SU-DHL-6 (cell line): ENCODE data around the gene CACNA1C.

ENCODE experiments used
- H2AFZ ChIP-seq: fragments of 200-600 bp; sonication (generic); 2 replicates; pipeline ENCODE4 v1.6.1; 2014; ENCODE audit warnings: low read depth, mild to moderate bottlenecking, moderate library complexity, mixed read lengths, antibody characterized with exemption, low read length; ENCODE audit not compliant: severe bottlenecking
- H3F3A ChIP-seq: fragments of 200-600 bp; shearing (Covaris generic); 2 replicates; pipeline ENCODE4 v1.6.0; 2016; ENCODE audit warnings: antibody characterized with exemption, mild to moderate bottlenecking; ENCODE audit not compliant: insufficient read depth
- H3K27ac ChIP-seq: fragments of 200-600 bp; sonication (generic); 2 replicates; pipeline ENCODE4 v1.5.1; 2016; ENCODE audit warnings: low read depth, mild to moderate bottlenecking, low read length, moderate library complexity, mixed read lengths
- H3K27me3 ChIP-seq: fragments of 200-600 bp; sonication (generic), shearing (Covaris generic); 2 replicates; pipeline ENCODE4 v1.6.0; 2014; ENCODE audit warnings: mild to moderate bottlenecking, low read length
- H3K36me3 ChIP-seq: fragments of 200-600 bp; sonication (generic); 2 replicates; pipeline ENCODE4 v1.6.1; 2014; ENCODE audit warnings: mild to moderate bottlenecking, low read length, mixed read lengths
- H3K4me2 ChIP-seq: fragments of 300-600, 200-600 bp; shearing (Covaris generic), sonication (generic); 2 replicates; pipeline ENCODE4 v1.6.0; 2014; ENCODE audit warnings: low read length, low read depth, mild to moderate bottlenecking; ENCODE audit not compliant: poor library complexity, severe bottlenecking
- H3K4me3 ChIP-seq: fragments of 200-600 bp; sonication (generic); 2 replicates; pipeline ENCODE4 v1.5.1; 2014; ENCODE audit warnings: antibody characterized with exemption, low read length, mild to moderate bottlenecking, mixed read lengths; ENCODE audit not compliant: insufficient read depth, poor library complexity, severe bottlenecking
- H3K79me2 ChIP-seq: fragments of 200-600 bp; sonication (generic); 2 replicates; pipeline ENCODE4 v1.6.1; 2014; ENCODE audit warnings: mild to moderate bottlenecking, low read length, moderate library complexity; ENCODE audit not compliant: insufficient read depth
- H3K9ac ChIP-seq: fragments of 200-600 bp; sonication (generic); 2 replicates; pipeline ENCODE4 v1.7.0; 2014; ENCODE audit warnings: mild to moderate bottlenecking, low read length
- H3K9me2 ChIP-seq: fragments of 200-600 bp; sonication (generic); replicated peaks from 2 replicates; pipeline ENCODE4 v1.6.1; 2014; ENCODE audit warnings: low read length; ENCODE audit not compliant: insufficient read depth
- H3K9me3 ChIP-seq: fragments of 200-600 bp; sonication (generic); 2 replicates; pipeline ENCODE4 v1.6.1; 2014; ENCODE audit warnings: low read length, mixed read lengths; ENCODE audit not compliant: insufficient read depth
- H4K20me1 ChIP-seq: fragments of 200-600 bp; sonication (generic); 2 replicates; pipeline ENCODE4 v1.6.1; 2014; ENCODE audit warnings: low read depth, mild to moderate bottlenecking, antibody characterized with exemption, low read length, moderate library complexity, mixed read lengths
- EZH2phosphoT487 ChIP-seq: fragments of 200-600 bp; sonication (generic), shearing (Covaris generic); conservative IDR thresholded peaks from 2 replicates; pipeline ENCODE4 v1.6.1; 2018; ENCODE audit warnings: mild to moderate bottlenecking, antibody characterized with exemption, low read length, moderate library complexity, mixed read lengths
- TF ChIP-seq, protein P1 (sequence below): fragments of 200-600 bp; sonication (generic); IDR thresholded peaks from one replicate; pipeline ENCODE4 v1.5.1; 2017; ENCODE audit warnings: antibody characterized with exemption, mild to moderate bottlenecking, low read length, moderate library complexity; ENCODE audit not compliant: insufficient read depth, poor library complexity, severe bottlenecking

Gene CACNA1C

DNA sequence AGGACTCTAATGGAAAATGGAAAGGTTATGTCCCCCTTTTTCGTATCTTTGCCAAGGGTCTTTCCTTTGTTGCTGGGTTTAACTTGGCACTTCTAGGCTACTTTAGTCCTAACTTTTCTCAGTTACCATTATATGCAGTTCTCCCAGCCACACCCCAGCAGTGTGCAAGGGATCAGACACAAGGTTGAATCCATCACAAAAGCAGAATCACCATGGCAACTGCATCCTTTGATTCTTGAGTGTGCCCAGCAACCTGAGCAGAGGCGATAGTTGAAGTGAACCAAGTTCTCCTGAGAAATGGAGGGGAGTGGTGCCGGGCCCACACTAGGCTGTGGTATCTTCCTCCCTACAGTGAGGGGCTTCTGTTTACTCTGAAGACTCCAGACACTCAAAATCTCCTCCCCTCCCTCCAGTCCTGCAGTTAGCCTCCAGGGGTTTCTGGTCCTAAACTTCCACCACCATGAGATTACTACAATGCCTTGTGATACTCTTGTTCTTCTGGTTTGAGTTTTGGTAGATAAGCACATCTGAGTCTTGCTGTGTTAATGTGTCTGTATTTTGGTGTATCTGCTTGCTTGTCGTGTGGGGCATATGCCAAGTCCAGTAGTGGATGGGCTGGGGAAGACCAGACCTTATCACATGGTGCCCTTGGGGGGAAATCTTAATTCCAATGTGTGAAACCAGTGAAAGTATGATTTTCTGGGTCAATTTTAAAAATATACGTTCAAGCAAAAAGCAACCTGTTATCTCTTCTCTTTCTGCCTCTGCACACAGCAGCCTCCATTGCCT is 183.9 kb downstream of the CACNA1C start:
- H3F3A ChIP-seq: no peaks in the 10 kb centered on the region
- H3K9me3 ChIP-seq: no peaks in the 10 kb centered on the region
- no peaks in the 10 kb centered on the region for H3K9me2 ChIP-seq
- H3K9ac ChIP-seq: no peak overlapping the region
- H3K27me3 ChIP-seq: no peaks in the 10 kb centered on the region
- H3K36me3 ChIP-seq: no peaks in the 10 kb centered on the region
- no peak overlapping the region for H3K4me2 ChIP-seq
- TF ChIP-seq EZH2phosphoT487: no peak
- TF ChIP-seq, protein P1, sequence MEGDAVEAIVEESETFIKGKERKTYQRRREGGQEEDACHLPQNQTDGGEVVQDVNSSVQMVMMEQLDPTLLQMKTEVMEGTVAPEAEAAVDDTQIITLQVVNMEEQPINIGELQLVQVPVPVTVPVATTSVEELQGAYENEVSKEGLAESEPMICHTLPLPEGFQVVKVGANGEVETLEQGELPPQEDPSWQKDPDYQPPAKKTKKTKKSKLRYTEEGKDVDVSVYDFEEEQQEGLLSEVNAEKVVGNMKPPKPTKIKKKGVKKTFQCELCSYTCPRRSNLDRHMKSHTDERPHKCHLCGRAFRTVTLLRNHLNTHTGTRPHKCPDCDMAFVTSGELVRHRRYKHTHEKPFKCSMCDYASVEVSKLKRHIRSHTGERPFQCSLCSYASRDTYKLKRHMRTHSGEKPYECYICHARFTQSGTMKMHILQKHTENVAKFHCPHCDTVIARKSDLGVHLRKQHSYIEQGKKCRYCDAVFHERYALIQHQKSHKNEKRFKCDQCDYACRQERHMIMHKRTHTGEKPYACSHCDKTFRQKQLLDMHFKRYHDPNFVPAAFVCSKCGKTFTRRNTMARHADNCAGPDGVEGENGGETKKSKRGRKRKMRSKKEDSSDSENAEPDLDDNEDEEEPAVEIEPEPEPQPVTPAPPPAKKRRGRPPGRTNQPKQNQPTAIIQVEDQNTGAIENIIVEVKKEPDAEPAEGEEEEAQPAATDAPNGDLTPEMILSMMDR: no peak
- no peak overlapping the region for H3K4me3 ChIP-seq
- H2AFZ ChIP-seq: no peak overlapping the region
- no peaks in the 10 kb centered on the region for H3K79me2 ChIP-seq
- no peak overlapping the region for H3K27ac ChIP-seq
- no peaks in the 10 kb centered on the region for H4K20me1 ChIP-seq

- no peaks in the 10 kb centered on the region for H3K9me2 ChIP-seq
- H3K9ac ChIP-seq: no peak overlapping the region
- H3F3A ChIP-seq: no peaks in the 10 kb centered on the region
- TF ChIP-seq EZH2phosphoT487: no peak
- TF ChIP-seq, protein P1: no peak
- H3K27ac ChIP-seq: no peak overlapping the region
- H3K4me3 ChIP-seq: no peak overlapping the region
- H3K36me3 ChIP-seq: no peaks in the 10 kb centered on the region
- no peaks in the 10 kb centered on the region for H3K79me2 ChIP-seq
- H3K27me3 ChIP-seq: no peaks in the 10 kb centered on the region
- no peaks in the 10 kb centered on the region for H3K9me3 ChIP-seq
- no peak overlapping the region for H2AFZ ChIP-seq
- no peaks in the 10 kb centered on the region for H4K20me1 ChIP-seq
- H3K4me2 ChIP-seq: no peak overlapping the region
Observed at GRCh38 chr12:2238111-2238510, 185.3 kb downstream of the CACNA1C start.

- H3K79me2 ChIP-seq: no peaks in the 10 kb centered on the region
- H3K4me2 ChIP-seq: no peak overlapping the region
- no peak overlapping the region for H3K9ac ChIP-seq
- H3K36me3 ChIP-seq: no peaks in the 10 kb centered on the region
- no peak overlapping the region for H2AFZ ChIP-seq
- H3K27me3 ChIP-seq: no peaks in the 10 kb centered on the region
- H3K9me2 ChIP-seq: no peaks in the 10 kb centered on the region
- no peak overlapping the region for H3K27ac ChIP-seq
- H3K9me3 ChIP-seq: no peaks in the 10 kb centered on the region
- no peaks in the 10 kb centered on the region for H3F3A ChIP-seq
- H3K4me3 ChIP-seq: no peak overlapping the region
- no peaks in the 10 kb centered on the region for H4K20me1 ChIP-seq
- TF ChIP-seq EZH2phosphoT487: no peak
- TF ChIP-seq, protein P1: no peak
Observed at GRCh38 chr12:2239381-2239871, 186.6 kb downstream of the CACNA1C start.
